NCI-H526 treated with DMSO at 0.1 percent for 48 hours (cell line): Measurements from ENCODE around the gene ARL8B.
"Not testable (repeated sequence)": the region's sequence is repeated elsewhere in the genome, so short reads cannot be mapped to it uniquely, and the experiment has no call there.

Experiments
- DNase-seq: peaks from one replicate; lab custom pipeline; 2025; lab: John Stamatoyannopoulos, UW

Gene ARL8B

GRCh38 chr3:5122030-5122740 is at the start of gene ARL8B:
Gene ARL8B, plus strand, starts transcription at chr3:5122292. Its CDS starts 174 bp downstream, at chr3:5122466.
- peak; percentile 57 for DNase-seq

- DNase-seq = no peak
Observed at GRCh38 chr3:5073374-5074085, 48.6 kb upstream of the ARL8B start.

GRCh38 chr3:5078151-5078550 is 43.9 kb upstream of the ARL8B start:
- no peak for DNase-seq

- DNase-seq = no peak
Observed at GRCh38 chr3:5079761-5080160, 42.3 kb upstream of the ARL8B start.

GRCh38 chr3:5080779-5081550 is 41.1 kb upstream of the ARL8B start:
- no peak for DNase-seq

GRCh38 chr3:5081973-5082788 is 39.9 kb upstream of the ARL8B start:
- not testable (repeated sequence) for DNase-seq

GRCh38 chr3:5082789-5083115 is 39.3 kb upstream of the ARL8B start:
- DNase-seq = no peak

GRCh38 chr3:5084224-5084623 is 37.9 kb upstream of the ARL8B start:
- no peak for DNase-seq

GRCh38 chr3:5086708-5087107 is 35.4 kb upstream of the ARL8B start:
- DNase-seq = no peak

- no peak for DNase-seq
Observed at GRCh38 chr3:5087209-5087608, 34.9 kb upstream of the ARL8B start.

- DNase-seq = no peak
Observed at GRCh38 chr3:5090197-5090596, 31.9 kb upstream of the ARL8B start.

GRCh38 chr3:5092018-5092417 is 30.1 kb upstream of the ARL8B start:
- no peak for DNase-seq

- DNase-seq = no peak
Observed at GRCh38 chr3:5093731-5094130, 28.4 kb upstream of the ARL8B start.

GRCh38 chr3:5095886-5096285 is 26.2 kb upstream of the ARL8B start:
- DNase-seq = no peak

GRCh38 chr3:5096336-5097008 is 25.6 kb upstream of the ARL8B start:
- DNase-seq = no peak

- no peak for DNase-seq
Observed at GRCh38 chr3:5098346-5098745, 23.7 kb upstream of the ARL8B start.

GRCh38 chr3:5102532-5102931 is 19.6 kb upstream of the ARL8B start:
- no peak for DNase-seq

- DNase-seq = no peak
Observed at GRCh38 chr3:5103743-5104142, 18.3 kb upstream of the ARL8B start.

GRCh38 chr3:5105050-5105449 is 17.0 kb upstream of the ARL8B start:
- DNase-seq = no peak

- not testable (repeated sequence) for DNase-seq
Observed at GRCh38 chr3:5106371-5106770, 15.7 kb upstream of the ARL8B start.

- DNase-seq = not testable (repeated sequence)
Observed at GRCh38 chr3:5106933-5107334, 15.2 kb upstream of the ARL8B start.

GRCh38 chr3:5110337-5110736 is 11.8 kb upstream of the ARL8B start:
- DNase-seq = no peak
